GM21576 (cell line): ENCODE data around the gene ARHGEF33.

Experiments used
- ATAC-seq: cut with Tn5 transposase; IDR thresholded peaks from one replicate; pipeline ENCODE4 v1.9.1; 2021; ENCODE audit warnings: mild to moderate bottlenecking, moderate library complexity; ENCODE audit not compliant: unreplicated experiment

Gene ARHGEF33

DNA sequence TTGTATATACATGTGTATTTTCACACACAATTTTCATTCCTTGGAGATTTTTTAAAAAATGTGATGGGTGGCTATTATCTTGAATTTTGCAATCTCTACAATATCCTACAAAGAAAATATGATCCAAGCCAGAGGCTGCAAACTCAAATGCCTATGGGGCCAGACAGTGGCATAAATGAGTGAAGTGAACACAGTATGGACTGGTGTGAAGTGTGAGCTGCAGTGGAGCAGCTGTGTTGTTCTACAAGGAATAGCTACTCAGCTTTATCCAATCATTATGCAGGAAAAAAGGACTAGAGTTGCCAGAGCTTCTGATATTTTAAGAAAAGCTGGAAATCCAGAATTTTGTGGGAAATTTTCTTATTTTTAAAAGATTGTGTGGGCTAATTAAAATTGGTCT, 62.1 kb downstream of the ARHGEF33 start:
- ATAC-seq: no peak

DNA sequence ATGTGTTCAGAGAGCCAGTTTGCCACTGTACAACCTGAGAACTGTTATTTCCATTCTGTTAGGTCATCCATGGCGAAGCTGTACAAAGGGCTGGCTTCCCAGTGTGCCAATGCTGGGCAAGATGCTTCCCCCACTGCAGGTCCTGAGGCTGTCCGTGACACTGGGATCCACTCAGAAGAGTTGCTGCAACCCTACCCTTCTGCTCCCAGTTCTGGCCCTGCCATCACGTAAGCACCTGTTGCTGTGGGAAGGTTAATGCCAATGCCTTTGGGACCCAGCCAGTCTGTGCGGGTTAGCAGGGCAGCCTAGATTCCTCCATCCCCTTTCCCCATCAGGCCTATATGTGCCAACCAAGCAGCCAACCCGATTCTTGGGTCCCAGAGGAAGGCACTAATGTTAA, 68.3 kb downstream of the ARHGEF33 start:
- no peak for ATAC-seq

DNA sequence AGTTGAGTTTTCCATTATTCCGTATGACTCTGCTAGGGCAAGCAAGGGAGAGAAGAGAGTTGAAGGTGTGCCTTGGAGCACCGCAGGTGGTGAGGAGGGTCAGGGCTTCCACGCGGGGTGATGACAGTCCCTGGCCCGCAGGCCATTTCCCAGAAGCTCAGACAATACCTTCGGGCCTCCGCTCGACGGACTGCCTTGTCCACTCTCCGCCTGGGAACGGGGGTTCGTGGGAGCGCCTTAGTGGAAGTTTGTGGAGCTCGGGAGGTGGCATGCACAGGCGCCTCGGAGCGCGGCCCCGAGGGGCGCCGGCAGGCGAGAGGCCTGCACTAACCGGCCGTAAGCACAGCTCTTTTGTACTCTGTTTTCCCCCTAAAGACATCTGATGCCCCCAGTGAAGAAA, 69.8 kb downstream of the ARHGEF33 start:
- ATAC-seq: no peak

DNA sequence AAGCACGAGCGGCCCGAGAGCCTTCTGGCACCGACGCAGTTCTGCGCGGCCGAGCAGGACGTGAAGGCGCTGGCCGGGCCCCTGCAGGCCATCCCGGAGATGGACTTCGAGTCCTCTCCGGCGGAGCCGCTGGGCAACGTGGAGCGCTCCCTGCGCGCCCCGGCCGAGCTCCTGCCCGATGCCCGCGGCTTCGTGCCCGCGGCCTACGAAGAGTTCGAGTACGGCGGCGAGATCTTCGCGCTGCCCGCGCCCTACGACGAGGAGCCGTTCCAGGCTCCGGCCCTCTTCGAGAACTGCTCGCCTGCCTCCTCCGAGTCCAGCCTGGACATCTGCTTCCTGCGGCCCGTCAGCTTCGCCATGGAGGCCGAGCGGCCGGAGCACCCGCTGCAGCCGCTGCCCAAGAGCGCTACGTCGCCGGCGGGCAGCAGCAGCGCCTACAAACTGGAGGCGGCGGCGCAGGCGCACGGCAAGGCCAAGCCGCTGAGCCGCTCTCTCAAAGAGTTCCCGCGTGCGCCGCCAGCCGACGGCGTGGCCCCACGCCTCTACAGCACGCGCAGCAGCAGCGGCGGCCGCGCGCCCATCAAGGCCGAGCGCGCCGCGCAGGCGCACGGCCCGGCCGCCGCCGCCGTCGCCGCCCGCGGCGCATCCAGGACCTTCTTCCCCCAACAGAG, 70.4 kb downstream of the ARHGEF33 start:
- peak; percentile 73 for ATAC-seq

DNA sequence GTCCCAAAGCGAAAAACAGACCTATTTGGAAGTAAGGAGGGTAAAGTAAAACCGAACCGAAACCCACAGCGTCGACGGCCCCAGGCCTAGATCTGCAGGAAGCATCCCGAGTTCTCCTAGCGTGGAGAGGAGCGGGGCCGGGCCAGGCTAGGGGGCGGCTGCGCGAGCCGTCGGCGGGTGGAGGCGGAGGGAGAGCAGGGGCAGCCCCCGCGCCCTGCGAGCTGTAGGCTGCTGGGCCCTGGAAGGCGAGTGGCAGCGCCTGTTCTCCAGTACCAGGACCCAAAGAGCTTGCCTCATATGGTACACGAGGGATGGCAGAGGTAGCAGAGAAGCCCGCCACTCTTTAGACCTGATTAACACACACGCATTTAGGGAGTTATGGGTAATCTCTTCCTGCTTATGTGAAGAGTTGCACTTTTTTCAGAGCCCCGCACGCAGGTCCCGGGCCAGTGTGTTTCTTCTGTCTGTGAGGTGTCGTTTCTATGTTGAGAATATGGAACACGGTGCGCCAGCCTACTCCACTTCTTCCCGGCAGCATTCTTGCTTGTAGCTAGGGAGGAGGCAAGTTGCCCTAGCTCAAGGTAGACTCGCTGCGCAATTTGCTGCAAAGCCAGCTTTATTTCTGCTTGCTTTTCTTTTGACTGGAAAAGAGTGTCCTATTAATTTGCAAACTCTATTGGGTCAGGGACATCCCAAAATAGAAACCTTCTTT, 71.1 kb downstream of the ARHGEF33 start:
- no peak for ATAC-seq

DNA sequence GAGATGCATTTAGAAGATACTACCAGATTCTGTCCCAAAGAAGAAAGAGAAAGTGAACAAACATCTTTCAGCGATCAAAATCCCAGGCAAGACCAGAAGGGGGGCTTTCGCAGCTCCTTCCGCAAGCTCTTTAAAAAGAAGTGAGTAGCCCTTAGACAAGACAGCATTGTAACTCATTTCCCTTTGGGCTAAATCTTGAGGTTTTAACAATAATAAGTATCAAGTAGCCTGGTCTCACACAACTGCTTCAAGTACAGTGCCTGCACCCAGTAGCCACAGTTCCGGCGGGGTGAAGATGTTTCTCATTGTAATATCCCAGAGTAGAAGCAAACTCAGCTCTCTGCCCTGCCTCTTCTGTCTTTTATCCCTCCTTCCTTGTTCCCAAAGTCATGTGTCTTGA, 76.3 kb downstream of the ARHGEF33 start:
- no peak for ATAC-seq

DNA sequence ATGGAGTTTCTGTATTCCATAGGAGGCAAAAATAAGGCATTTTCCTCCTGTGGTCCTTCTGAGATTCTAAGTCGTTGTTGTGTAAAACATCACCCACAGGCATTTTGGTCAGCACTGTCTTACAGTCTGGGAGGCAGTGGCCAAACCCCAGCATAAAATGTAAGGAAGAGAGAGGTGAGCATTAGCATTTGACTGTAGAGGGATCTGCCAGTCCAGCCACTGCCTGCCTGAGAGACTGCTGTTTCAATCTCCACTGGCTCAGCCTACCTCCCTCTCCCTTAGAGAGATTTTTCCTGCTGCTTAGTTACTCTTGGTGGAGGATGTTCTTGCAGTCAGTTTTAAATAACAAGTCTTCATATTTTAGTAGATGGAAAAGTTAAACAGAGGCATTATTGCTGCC, 77.0 kb downstream of the ARHGEF33 start:
- ATAC-seq: no peak

DNA sequence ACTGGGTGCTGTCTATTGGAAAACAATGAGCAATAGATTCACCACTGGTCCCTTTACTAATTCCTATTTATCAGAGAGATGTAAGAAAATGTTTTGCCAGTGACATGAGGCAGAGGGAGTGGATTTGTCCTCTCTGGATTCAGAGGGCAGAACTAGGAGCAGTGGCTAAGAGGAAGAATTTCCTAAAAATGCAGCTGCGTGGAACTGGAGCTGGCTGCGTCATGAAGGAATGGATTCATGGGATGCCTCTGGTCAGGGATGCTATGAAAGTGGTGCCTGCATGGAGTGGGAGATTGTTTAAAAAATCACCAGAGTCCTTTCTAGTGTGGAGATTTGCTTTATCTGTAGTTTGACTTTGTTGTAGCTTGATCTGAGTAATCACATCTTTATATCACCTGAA, 78.3 kb downstream of the ARHGEF33 start:
- ATAC-seq: no peak

DNA sequence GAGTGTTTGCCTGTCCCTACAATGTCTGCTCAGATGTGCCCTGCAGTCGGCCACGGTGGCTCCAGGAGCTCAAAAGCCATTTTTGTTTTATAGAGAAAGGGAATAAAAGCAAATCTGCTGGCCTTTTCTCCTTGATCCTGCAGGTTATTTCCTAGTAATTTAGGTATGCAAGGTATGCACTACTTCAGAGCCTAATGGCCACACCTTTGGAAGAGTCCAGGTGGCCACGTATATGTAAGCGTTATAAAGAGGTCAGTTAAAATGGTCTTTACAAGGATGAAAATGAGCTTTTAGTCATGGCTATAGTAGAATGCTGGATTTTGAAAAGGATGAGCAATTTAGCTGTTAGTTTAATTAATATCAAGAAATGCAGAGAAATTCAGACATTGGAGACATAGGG, 81.7 kb downstream of the ARHGEF33 start:
- ATAC-seq: no peak

DNA sequence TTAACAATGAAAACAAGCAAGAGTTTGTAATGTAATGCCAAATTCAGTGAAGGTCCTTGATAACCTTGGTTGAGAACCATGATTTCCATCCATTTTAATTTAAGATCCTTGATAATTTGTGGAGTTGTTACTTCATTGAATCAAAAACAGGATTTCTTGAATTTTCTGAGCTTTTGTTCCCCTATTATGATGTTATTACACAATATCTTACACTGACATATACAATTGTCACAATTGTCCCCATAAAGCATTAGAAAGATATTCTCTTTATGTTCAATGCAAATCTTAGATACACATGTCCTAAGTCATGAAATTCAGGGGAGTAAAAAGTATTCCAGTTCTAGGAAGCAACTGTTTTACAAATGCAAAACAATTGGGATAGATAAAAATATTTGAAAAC, 83.6 kb downstream of the ARHGEF33 start:
- no peak for ATAC-seq

DNA sequence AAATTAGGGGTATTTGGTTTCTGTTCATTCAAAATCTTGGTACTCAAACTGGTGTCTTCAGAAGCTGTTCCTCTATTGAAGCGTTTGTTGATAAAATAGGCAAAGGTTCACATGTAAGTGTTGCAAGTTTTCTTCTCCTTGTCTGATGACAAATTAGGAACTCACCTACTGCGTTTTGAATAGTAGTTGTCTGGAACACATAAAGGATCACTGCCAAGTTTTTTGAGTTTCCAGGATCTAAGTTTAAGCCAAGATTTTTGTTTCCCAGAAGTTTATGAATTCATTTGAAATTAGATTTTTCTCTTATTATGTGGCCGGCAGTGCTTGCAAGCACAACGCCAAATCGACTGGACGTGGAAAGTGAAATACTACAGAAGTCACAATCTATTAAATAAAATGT, 85.4 kb downstream of the ARHGEF33 start:
- ATAC-seq: no peak

DNA sequence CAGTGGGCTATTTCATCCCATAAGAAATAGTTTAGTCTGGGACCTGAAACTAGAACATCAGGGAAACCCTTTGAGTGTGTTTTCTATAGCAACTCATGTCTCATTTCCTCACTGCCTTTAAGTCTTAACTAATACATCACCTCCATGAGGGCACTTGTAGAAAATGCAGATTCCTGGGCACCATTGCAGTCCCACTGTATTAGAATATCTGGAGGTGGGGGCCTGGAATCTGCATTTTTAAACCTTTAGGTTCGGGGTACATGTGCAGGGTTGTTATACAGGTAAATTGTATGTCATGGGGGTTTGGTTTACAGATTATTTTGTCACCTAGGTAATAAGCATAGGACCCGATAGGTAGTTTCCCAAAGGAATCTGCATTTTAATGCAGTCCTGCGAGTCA, 87.4 kb downstream of the ARHGEF33 start:
- no peak for ATAC-seq

DNA sequence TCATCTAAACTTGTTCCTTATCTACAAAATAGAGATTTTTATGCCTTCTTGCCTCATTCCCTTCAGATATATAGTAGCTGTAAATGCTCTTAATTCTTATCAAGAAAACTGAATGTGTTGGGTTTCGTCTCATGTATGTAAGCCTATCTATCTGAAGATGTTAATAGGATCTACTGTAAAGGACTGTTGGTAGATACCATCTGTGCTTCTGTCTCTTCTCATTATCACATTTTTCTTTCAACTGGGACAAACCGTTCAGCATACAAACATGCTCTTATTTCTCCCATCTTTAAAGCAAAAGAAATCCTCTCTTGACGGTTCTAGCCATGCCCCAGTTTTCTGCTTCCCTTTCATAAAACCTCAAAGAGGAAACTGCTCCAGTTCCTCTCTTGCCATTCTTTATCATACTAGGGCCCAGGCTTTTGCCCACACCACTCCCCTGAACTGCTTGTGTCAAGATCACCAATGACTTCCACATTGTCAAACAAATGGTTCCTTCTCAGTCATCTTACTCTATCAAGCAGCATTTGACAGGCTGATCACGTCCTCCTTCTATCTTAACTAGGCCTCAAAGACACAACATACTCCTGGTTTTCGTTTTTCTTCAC, 88.7 kb downstream of the ARHGEF33 start:
- ATAC-seq: no peak

DNA sequence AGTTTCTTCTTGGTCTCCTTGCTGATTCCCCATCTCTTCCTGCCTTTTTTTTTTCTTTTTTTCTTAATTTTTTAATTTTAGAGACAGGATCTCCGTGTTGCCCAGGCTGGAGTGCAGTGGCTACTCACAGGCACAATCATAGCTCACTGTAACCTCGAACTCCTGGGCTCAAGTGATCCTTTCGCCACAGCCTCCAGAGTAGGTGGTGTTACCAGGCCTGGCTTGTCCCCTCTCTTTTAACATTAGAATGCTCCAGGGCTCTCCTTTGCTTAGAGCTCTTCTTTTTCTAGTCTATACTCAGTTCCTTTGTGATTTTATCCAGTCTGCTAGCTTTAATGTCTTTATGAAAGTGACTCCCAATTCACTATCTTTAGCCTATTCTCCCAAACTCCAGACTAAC, 89.2 kb downstream of the ARHGEF33 start:
- ATAC-seq: no peak

DNA sequence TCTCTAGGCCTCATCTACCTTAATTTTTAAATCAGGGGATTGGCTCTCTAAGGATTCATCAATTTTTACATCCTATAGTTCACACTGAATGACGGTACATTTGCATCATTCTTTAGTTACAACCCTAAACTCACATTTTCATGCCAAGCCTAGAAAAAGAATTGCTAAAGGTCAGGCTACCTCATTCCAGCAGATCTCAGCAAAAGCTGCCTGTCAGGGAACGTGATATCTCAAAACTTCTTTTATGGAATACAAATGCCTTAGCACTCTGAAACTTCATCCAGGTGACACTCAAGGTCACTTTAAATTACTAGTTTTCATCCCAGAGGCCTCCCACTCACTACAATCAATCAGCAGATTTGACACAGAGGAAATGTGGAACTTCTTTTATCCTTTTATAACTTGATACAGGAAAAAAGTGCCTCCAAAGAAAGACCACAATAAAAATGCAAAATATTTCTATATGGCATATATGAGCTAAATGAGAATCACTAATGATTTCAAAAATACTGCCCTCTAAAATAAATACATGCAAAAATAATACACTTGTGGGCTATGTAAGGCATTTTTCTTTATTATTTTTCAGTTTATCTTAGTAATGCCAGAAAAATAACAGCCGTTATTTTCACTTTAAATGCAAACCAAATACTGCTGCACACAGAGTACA, 91.5 kb downstream of the ARHGEF33 start:
- no peak for ATAC-seq

DNA sequence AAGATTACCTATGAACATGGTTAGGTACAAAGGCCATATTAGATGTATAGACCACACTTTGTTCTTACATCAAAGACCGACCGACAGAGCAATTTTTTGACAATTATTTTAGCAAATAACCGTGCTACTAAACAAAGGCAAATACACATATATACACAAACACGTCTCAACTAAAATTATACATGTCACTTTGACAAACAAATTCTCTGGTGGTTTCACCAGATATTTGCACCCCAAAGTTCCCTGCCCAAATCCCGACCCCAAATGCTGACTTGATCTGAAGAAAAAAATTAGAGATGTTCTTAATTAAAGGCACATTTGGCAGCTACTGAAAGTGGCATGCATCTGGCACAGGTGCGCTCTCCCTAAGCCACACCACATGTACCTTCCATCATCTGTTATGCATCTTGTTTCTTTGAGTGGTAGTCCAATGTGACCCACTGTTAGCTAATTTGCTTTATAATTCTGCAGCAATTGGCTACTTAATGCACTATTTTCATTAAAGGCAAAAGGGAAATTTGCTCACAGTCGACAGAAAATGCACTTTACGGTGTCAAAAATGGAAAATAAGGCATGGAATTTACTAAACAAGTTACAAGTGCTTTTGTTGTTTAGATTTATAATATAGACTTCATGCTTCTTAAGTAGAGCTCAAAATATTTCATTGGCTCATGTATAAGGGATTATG, 92.1 kb downstream of the ARHGEF33 start:
- no peak for ATAC-seq

DNA sequence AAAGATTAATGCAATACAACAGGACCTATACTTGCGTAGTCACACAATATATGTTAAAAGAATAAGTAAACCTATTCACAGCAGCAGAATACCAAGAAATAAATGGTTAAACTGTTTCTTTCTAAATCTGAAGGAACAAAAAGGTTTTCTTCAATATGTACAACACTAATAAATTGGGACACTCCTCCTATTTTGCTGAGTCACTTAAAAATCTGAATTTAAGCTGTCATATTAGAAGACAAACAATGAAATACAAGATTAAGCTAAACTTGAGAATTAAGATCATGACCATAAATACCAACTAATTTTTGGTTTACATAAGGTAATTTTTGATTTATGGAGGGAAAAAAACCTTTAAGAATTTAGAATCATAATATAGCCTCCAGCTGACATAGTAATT, 92.8 kb downstream of the ARHGEF33 start:
- ATAC-seq: no peak

DNA sequence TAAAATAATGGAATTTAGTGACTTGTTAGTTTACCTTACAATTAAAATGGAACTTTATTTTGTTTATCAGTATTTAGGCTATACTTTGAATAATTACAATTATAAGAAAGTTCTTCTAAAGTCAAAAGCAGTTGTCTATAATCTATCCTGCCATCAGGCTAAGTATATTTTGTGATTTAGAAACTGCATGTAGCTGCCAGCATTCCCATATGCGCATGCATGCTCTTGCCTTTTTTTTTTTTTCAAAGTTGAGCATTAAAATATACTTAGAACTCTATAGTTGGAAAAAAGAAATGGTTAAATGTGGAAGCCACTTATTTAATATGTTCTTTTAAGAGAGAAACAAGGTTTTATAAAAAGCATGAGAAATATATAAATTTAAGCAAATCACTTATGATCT, 99.0 kb downstream of the ARHGEF33 start:
- no peak for ATAC-seq

DNA sequence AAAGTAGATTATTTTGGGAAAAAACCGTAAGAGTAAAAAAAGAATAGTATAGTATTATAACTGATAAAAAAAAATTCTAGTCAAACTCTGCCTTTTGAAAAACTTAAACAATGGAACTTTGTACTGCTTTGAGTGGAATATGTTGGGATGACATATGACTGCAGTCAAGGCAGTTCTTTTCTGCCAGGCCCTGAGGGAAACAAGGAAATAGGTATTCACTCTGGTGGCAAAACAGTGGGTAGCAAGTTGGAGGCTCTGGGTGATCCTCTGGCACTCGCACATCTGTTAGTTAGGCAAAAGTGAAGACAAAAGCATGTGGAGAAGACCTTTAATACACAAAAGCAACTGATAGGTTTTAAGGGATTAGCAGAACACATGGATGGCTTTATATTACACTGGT, 102.2 kb downstream of the ARHGEF33 start:
- no peak for ATAC-seq

DNA sequence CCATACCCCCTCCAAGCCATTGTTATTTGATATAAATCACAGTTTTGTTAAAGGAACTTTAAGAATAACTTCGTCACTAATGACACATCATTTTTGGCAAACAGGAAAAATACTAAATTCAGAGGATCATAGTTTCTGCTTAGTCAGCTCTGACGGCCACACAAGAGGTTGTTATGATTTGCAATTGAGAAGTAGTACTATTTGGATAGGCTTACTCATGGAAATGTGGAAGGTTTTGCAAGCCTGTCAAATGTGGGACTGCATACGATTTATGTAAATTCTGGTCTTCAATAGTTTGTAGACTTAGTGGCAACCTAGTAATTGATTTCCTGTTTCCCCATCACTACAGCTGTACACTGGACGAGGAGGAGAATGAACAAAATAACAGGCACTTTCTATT, 108.1 kb downstream of the ARHGEF33 start:
- ATAC-seq: no peak

DNA sequence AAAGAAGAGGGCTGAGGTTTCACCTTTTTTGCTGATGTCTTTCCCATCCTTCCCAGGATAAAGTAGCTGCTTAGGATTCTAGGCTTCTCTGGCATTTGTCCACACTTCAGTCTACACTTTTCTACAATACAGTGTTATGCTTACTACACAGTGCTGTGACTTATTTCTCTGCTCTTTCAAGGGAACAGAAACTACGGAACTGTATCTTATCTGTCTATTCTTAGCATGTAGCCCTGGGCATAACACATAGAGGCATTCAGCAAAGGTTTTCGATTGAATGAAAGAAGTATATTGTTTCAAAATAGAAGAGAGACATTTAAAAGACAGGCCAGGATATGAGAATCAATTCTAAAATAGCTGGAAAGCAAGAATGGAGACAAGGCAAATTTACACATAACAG, 110.9 kb downstream of the ARHGEF33 start:
- no peak for ATAC-seq
